GM12878 (cell line): ENCODE measurements around the gene SLC19A1. TPM values are rescaled to one million over a fixed set of nuclear protein-coding genes. Genes with fewer than 3 reads are reported as not detected.
A peak's percentile ranks its signal among the peaks of the same experiment; 100 is the strongest.

Source experiments
- ATAC-seq: fragments of 200-7000 bp; cut with Tn5 transposase; 3 replicates; pipeline ENCODE4 v1.9.1; 2020; ENCODE audit warnings: mild to moderate bottlenecking, moderate library complexity
- BruUV-seq: library from RNA; stranded (reverse); fragments of 400-500 nt; replicated peaks from 2 replicates; lab custom pipeline; 2021; lab: Mats Ljungman, UMichigan
- CTCF ChIA-PET: fragments of 300-600 bp; sonication (Branson Sonifier 250); formaldehyde crosslinking; extraction: SDS; loops from one replicate; lab custom pipeline; 2021; ENCODE audit warnings: inconsistent platforms; lab: Yijun Ruan, JAX
- POLR2A ChIA-PET: fragments of 350-600 bp; formaldehyde crosslinking; extraction: SDS; loops from one replicate; lab custom pipeline; 2021; ENCODE audit warnings: inconsistent platforms; lab: Charles Lee
- RAD21 ChIA-PET: fragments of 300-600 bp; sonication (Branson Sonifier 250); formaldehyde crosslinking; loops from one replicate; lab custom pipeline; 2023; ENCODE audit warnings: antibody characterized with exemption; ENCODE audit not compliant: unreplicated experiment; lab: Charles Lee
- SMC1A ChIA-PET: fragments of 300-600 bp; sonication (Branson Sonifier 250); formaldehyde crosslinking; loops from one replicate; lab custom pipeline; 2023; ENCODE audit not compliant: unreplicated experiment, uncharacterized antibody; lab: Charles Lee
- DNase-seq: peaks from one replicate; pipeline ENCODE4 v3.0.0-alpha.2; 2011; ENCODE audit warnings: low read depth, low spot score
- FAIRE-seq: peaks from 3 replicates; lab custom pipeline; 2011; peaks lifted over from hg19 to GRCh38; lab: Jason Lieb, UNC
- H2AFZ ChIP-seq: 2 replicates; pipeline ENCODE4 v1.6.0; 2011; ENCODE audit warnings: low read depth, low read length, control low read depth; ENCODE audit not compliant: control insufficient read depth
- H3K27ac ChIP-seq: 2 replicates; pipeline ENCODE4 v1.5.1; 2011; ENCODE audit warnings: control low read depth; ENCODE audit not compliant: control insufficient read depth, insufficient read depth
- H3K27me3 ChIP-seq, 2 experiments: replicated peaks in 1 of 2; 2 replicates each; pipeline versions ENCODE4 v1.6.0 to v1.6.1; 2011; ENCODE audit warnings: low read length in 1 of 2; ENCODE audit not compliant: control insufficient read depth in 2 of 2, insufficient read depth in 2 of 2
- H3K36me3 ChIP-seq, 2 experiments: 2 replicates each; pipeline ENCODE4 v1.5.1; 2011; ENCODE audit warnings: low read length in 1 of 2; ENCODE audit not compliant: control insufficient read depth in 2 of 2, insufficient read depth in 2 of 2
- H3K4me1 ChIP-seq: 2 replicates; pipeline ENCODE4 v1.6.1; 2011; ENCODE audit warnings: mild to moderate bottlenecking, low read length, moderate library complexity, mixed read lengths; ENCODE audit not compliant: control insufficient read depth, insufficient read depth
- H3K4me2 ChIP-seq: 2 replicates; pipeline ENCODE4 v1.6.0; 2011; ENCODE audit warnings: control low read depth; ENCODE audit not compliant: control insufficient read depth, insufficient read depth
- H3K4me3 ChIP-seq: fragments of 200-600 bp; sonication (generic); 2 replicates; pipeline ENCODE4 v1.5.1; 2016
- H3K79me2 ChIP-seq: 2 replicates; pipeline ENCODE4 v1.6.0; 2011; ENCODE audit warnings: low read length; ENCODE audit not compliant: control insufficient read depth, insufficient read depth
- H3K9ac ChIP-seq: 2 replicates; pipeline ENCODE4 v1.8.0; 2011; ENCODE audit warnings: low read length, control low read depth, mixed read lengths; ENCODE audit not compliant: control insufficient read depth, insufficient read depth
- H3K9me3 ChIP-seq: replicated peaks from 3 replicates; pipeline ENCODE4 v1.5.1; 2011; ENCODE audit warnings: mild to moderate bottlenecking, low read length; ENCODE audit not compliant: control insufficient read depth, insufficient read depth
- H4K20me1 ChIP-seq: 2 replicates; pipeline ENCODE4 v1.6.0; 2011; ENCODE audit not compliant: control insufficient read depth, insufficient read depth
- BCLAF1 ChIP-seq: fragments of 450-650 bp; IDR thresholded peaks from 2 replicates; pipeline ENCODE4 v1.6.1; 2017; ENCODE audit warnings: antibody characterized with exemption, mild to moderate bottlenecking, moderate library complexity
- CHD2 ChIP-seq: IDR thresholded peaks from 2 replicates; pipeline ENCODE4 v1.6.1; 2011; ENCODE audit warnings: low read depth, low read length, improper control_type of control experiment, borderline replicate concordance
- CUX1 ChIP-seq: IDR thresholded peaks from 2 replicates; pipeline ENCODE4 v1.6.1; 2012; ENCODE audit warnings: improper control_type of control experiment, low read depth, low read length; ENCODE audit not compliant: insufficient replicate concordance
- E2F4 ChIP-seq: IDR thresholded peaks from 2 replicates; pipeline ENCODE4 v1.6.1; 2012; ENCODE audit warnings: low read depth, low read length, improper control_type of control experiment
- MYB ChIP-seq: fragments of 150-350 bp; IDR thresholded peaks from 2 replicates; pipeline ENCODE4 v1.6.1; 2014; ENCODE audit warnings: mild to moderate bottlenecking, low read depth, low read length, borderline replicate concordance
- NFYB ChIP-seq: IDR thresholded peaks from 2 replicates; pipeline ENCODE4 v1.6.1; 2011; ENCODE audit warnings: low read depth, mild to moderate bottlenecking, low read length, improper control_type of control experiment, moderate library complexity; ENCODE audit not compliant: insufficient read depth
- NR2C2 ChIP-seq: IDR thresholded peaks from 2 replicates; pipeline ENCODE4 v1.6.1; 2011; ENCODE audit warnings: borderline replicate concordance, low read depth; ENCODE audit not compliant: control insufficient read depth, insufficient read length
- RAD51 ChIP-seq: fragments of 450-650 bp; IDR thresholded peaks from 2 replicates; pipeline ENCODE4 v1.6.1; 2016; ENCODE audit warnings: moderate library complexity, mild to moderate bottlenecking, inconsistent platforms
- RELA ChIP-seq: fragments of 450-650 bp; IDR thresholded peaks from 2 replicates; pipeline ENCODE4 v1.8.0; 2014; ENCODE audit warnings: borderline replicate concordance; ENCODE audit not compliant: partially characterized antibody
- TAF1 ChIP-seq: IDR thresholded peaks from 2 replicates; pipeline ENCODE4 v1.6.1; 2011; ENCODE audit warnings: mild to moderate bottlenecking, low read depth, low read length, borderline replicate concordance
- YY1 ChIP-seq: IDR thresholded peaks from 2 replicates; pipeline ENCODE4 v1.6.1; 2011; ENCODE audit warnings: low read depth, mild to moderate bottlenecking, low read length
- WGBS: methylation state at CpG from one replicate; pipeline ENCODE4 v1.1.6; 2016; ENCODE audit warnings: low lambda C conversion rate; ENCODE audit not compliant: insufficient replicate concordance, insufficient coverage; ENCODE audit errors: missing lambda C conversion rate; 5-methylcytosine and 5-hydroxymethylcytosine counted together
- in situ Hi-C: fragments of 300-500 bp; cut with MboI; formaldehyde crosslinking; loops from 9 replicates; pipeline ENCODE4 v1.14.3; 2018; ENCODE audit warnings: mixed read lengths
- intact Hi-C: fragments of 100-400 bp; cut with micrococcal nuclease; formaldehyde crosslinking; loops from one replicate; pipeline ENCODE4 v1.14.2; 2022; ENCODE audit not compliant: unreplicated experiment
- polyA plus RNA-seq, 11 experiments: library from polyadenylated mRNA; depleted of rRNA in 4 of 11; unstranded in 6 of 11; stranded (reverse) in 5 of 11; fragments of >200 nt; fragmentation: Nextera tagmentation in 4 of 11; fragmentation: Illumina TruSeq in 1 of 11; extraction: Ambion mirVana in 4 of 11; extraction: Trizol in 1 of 11; gene quantifications; 1 replicate in 1 of 11; 2 replicates in 10 of 11; pipeline versions ENCODE4 v1.2.1 to v1.2.3, GENCODE V29; 2011 to 2016; ENCODE audit warnings: inconsistent platforms in 2 of 11, missing spikeins in 2 of 11, low read depth in 1 of 11
- total RNA-seq, 4 experiments: library from RNA; depleted of rRNA in 3 of 4; stranded (reverse); fragments of >200 nt in 3 of 4; fragmentation: Illumina TruSeq in 1 of 4; extraction: Trizol in 1 of 4; gene quantifications; 2 replicates each; pipeline versions ENCODE4 v1.2.1 to v1.2.3, GENCODE V29; 2013 to 2021

Gene SLC19A1
- total and polyA plus RNA-seq, 10 of the 15 experiments (the other 5 are each of a cell fraction or from before 2014, with no cell fraction given): 0.42 to 49.7 (median 12.2) TPM

GRCh38 chr21:45541221-45542039 is 810 bp downstream of the SLC19A1 start (continued):
- TF ChIP-seq BCLAF1 (no peak), TAF1 (peak; percentile 39; the same call in 1 of the 2 replicates), YY1 (0 out of 2 replicates have a peak, but pooled peaks have one; percentile 11)

DNA sequence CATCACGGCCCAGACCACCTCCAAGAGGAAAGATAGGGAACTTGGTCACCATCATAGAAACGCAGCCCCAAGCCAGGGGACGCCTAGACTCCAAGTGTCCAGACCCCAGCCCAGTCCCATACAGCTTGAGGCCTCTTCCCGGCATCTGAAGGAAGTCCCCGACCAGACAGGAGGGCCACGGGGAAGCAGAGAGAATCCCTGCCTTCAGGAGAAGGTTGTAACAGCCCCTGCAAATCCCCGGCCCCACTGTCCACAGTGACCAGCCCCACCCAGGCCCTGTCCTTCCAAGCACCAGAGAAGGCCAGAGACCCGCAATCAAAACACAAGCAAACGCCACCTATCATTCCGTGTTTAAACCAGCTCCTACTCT is 1.7 kb downstream of the SLC19A1 start:
- no peaks in the 10 kb centered on the region for H3K9me3 ChIP-seq
- no peak overlapping the region for H3K27ac ChIP-seq
- CTCF ChIA-PET: interaction anchor here (2.0 kb wide), 1 partner anchor 15 kb away, joined by 6 read pairs; no protein-coding TSS in a partner anchor
- SMC1A ChIA-PET: interaction anchor here (0.9 kb wide), 1 partner anchor 15 kb away, joined by 3 read pairs; no protein-coding TSS in a partner anchor
- H2AFZ ChIP-seq: no peak overlapping the region
- peaks cover 33% of the 10 kb centered on the region for H3K79me2 ChIP-seq
- intact Hi-C loops: loop anchor here (10.0 kb wide), 1 partner anchor 66 kb away; no protein-coding TSS in a partner anchor
- in situ Hi-C loops: no loop called here
- peaks cover 0 to 5% of the 10 kb centered on the region in 2 experiments; a peak in 2 of 4 replicates for H3K36me3 ChIP-seq
- FAIRE-seq (no peak), DNase-seq (no peak), ATAC-seq (no peak)
- no peaks in the 10 kb centered on the region for H3K27me3 ChIP-seq
- no peaks in the 10 kb centered on the region for H4K20me1 ChIP-seq
- WGBS: 55% methylated on average over 10 of the region's 10 CpGs
- H3K9ac ChIP-seq: peak overlapping the region; percentile 52; the same call in 1 of the 2 replicates
- RAD21 ChIA-PET: no interaction called here
- H3K4me1 ChIP-seq: peaks cover 12% of the 10 kb centered on the region
- H3K4me2 ChIP-seq: peak overlapping the region; percentile 95
- H3K4me3 ChIP-seq: peak overlapping the region; percentile 78
- POLR2A ChIA-PET: no interaction called here
- no TSS peak for BruUV-seq
- no peak for TF ChIP-seq CUX1
- TF ChIP-seq NFYB: no peak
- no peak for TF ChIP-seq CHD2
- TF ChIP-seq RAD51: no peak
- no peak for TF ChIP-seq RELA
- no peak for TF ChIP-seq MYB
- TF ChIP-seq NR2C2: no peak
- no peak for TF ChIP-seq E2F4
